H9 (cell line): ENCODE data around the gene C16orf90. TPM values are rescaled to one million over a fixed set of nuclear protein-coding genes. Genes with fewer than 3 reads are reported as not detected.

Experiments
- DNase-seq: peaks from one replicate; pipeline ENCODE4 v3.0.0-alpha.2; 2017
- H2AFZ ChIP-seq: one replicate; pipeline ENCODE4 v1.6.1; 2013; ENCODE audit warnings: mild to moderate bottlenecking, low read length, control low read depth, moderate library complexity
- H2AK5ac ChIP-seq: 2 replicates; pipeline ENCODE4 v1.6.1; 2013; ENCODE audit warnings: low read length, control low read depth, mixed read lengths; ENCODE audit not compliant: insufficient read length
- H2BK120ac ChIP-seq: one replicate; pipeline ENCODE4 v1.6.1; 2013; ENCODE audit warnings: low read depth, mild to moderate bottlenecking, low read length, control low read depth, inconsistent platforms; ENCODE audit not compliant: poor library complexity, severe bottlenecking
- H2BK12ac ChIP-seq: 2 replicates; pipeline ENCODE4 v1.6.1; 2013; ENCODE audit warnings: low read length, control low read depth, mixed read lengths, low read depth; ENCODE audit not compliant: insufficient read length
- H2BK15ac ChIP-seq: 2 replicates; pipeline ENCODE4 v1.6.1; 2013; ENCODE audit warnings: low read depth, low read length, control low read depth
- H2BK20ac ChIP-seq: one replicate; pipeline ENCODE4 v1.6.1; 2013; ENCODE audit warnings: low read depth, mild to moderate bottlenecking, low read length, control low read depth, inconsistent platforms; ENCODE audit not compliant: poor library complexity, severe bottlenecking
- H2BK5ac ChIP-seq: 2 replicates; pipeline ENCODE4 v1.6.1; 2013; ENCODE audit warnings: low read length, control low read depth, mixed read lengths; ENCODE audit not compliant: insufficient read length
- H3K14ac ChIP-seq: 2 replicates; pipeline ENCODE4 v1.6.1; 2013; ENCODE audit warnings: low read length, control low read depth; ENCODE audit not compliant: insufficient read depth
- H3K18ac ChIP-seq: 2 replicates; pipeline ENCODE4 v1.6.1; 2013; ENCODE audit warnings: low read depth, mild to moderate bottlenecking, mixed read lengths, low read length, control low read depth; ENCODE audit not compliant: insufficient read length
- H3K23ac ChIP-seq: 2 replicates; pipeline ENCODE4 v1.6.1; 2013; ENCODE audit warnings: low read length, control low read depth, mixed read lengths, low read depth; ENCODE audit not compliant: insufficient read length
- H3K23me2 ChIP-seq: 2 replicates; pipeline ENCODE4 v1.6.1; 2013; ENCODE audit warnings: low read depth, mild to moderate bottlenecking, mixed read lengths, low read length, control low read depth; ENCODE audit not compliant: insufficient read length, poor library complexity, severe bottlenecking
- H3K27ac ChIP-seq: 2 replicates; pipeline ENCODE4 v1.5.1; 2013; ENCODE audit warnings: low read length, control low read depth, mixed read lengths, low read depth; ENCODE audit not compliant: insufficient read length
- H3K27me3 ChIP-seq: 2 replicates; pipeline ENCODE4 v1.6.1; 2013; ENCODE audit warnings: low read length, control low read depth, inconsistent platforms; ENCODE audit not compliant: insufficient read depth
- H3K4ac ChIP-seq: 2 replicates; pipeline ENCODE4 v1.6.1; 2013; ENCODE audit warnings: low read depth, mild to moderate bottlenecking, control low read depth, inconsistent platforms, low read length, moderate library complexity
- H3K4me1 ChIP-seq: 2 replicates; pipeline ENCODE4 v1.6.1; 2013; ENCODE audit warnings: low read length, control low read depth, inconsistent platforms; ENCODE audit not compliant: insufficient read depth
- H3K4me2 ChIP-seq: 2 replicates; pipeline ENCODE4 v1.6.1; 2013; ENCODE audit warnings: low read length, control low read depth, mixed read lengths; ENCODE audit not compliant: insufficient read length, insufficient read depth
- H3K56ac ChIP-seq: 2 replicates; pipeline ENCODE4 v1.6.1; 2013; ENCODE audit warnings: low read depth, mild to moderate bottlenecking, mixed read lengths, low read length, control low read depth; ENCODE audit not compliant: insufficient read length
- H3K79me1 ChIP-seq: 2 replicates; pipeline ENCODE4 v1.6.1; 2013; ENCODE audit warnings: low read depth, mild to moderate bottlenecking, moderate library complexity, low read length, control low read depth, inconsistent platforms; ENCODE audit not compliant: insufficient read depth, poor library complexity, severe bottlenecking
- H3K79me2 ChIP-seq: 2 replicates; pipeline ENCODE4 v1.6.1; 2013; ENCODE audit warnings: low read length, control low read depth, inconsistent platforms; ENCODE audit not compliant: insufficient read depth
- H3K9ac ChIP-seq: 2 replicates; pipeline ENCODE4 v1.6.1; 2013; ENCODE audit warnings: low read length, control low read depth, mixed read lengths; ENCODE audit not compliant: insufficient read length; ENCODE audit errors: extremely low read depth
- H3K9me3 ChIP-seq: one replicate; pipeline ENCODE4 v1.6.1; 2013; ENCODE audit warnings: low read depth, low read length, inconsistent platforms; ENCODE audit not compliant: control insufficient read depth
- H3T11ph ChIP-seq: one replicate; pipeline ENCODE4 v1.6.1; 2013; ENCODE audit warnings: mild to moderate bottlenecking, low read length, control low read depth, inconsistent platforms
- H4K20me1 ChIP-seq: one replicate; pipeline ENCODE4 v1.6.1; 2013; ENCODE audit not compliant: control insufficient read depth, insufficient read length, insufficient read depth
- H4K5ac ChIP-seq: 2 replicates; pipeline ENCODE4 v1.6.1; 2013; ENCODE audit warnings: low read depth, mild to moderate bottlenecking, mixed read lengths, low read length, control low read depth; ENCODE audit not compliant: insufficient read length
- H4K8ac ChIP-seq: replicated peaks from 2 replicates; pipeline ENCODE4 v1.6.1; 2013; ENCODE audit warnings: low read length, control low read depth, mixed read lengths, low read depth; ENCODE audit not compliant: insufficient read length
- H4K91ac ChIP-seq: 2 replicates; pipeline ENCODE4 v1.6.1; 2013; ENCODE audit warnings: low read depth, mild to moderate bottlenecking, moderate library complexity, mixed read lengths, low read length, control low read depth; ENCODE audit not compliant: insufficient read length
- H3K27ac Mint-ChIP-seq, 3 experiments: 2 replicates in 2 of 3; 3 replicates in 1 of 3; pipeline ENCODE4 v1.8.0; 2020 to 2021; ENCODE audit warnings: mixed read lengths in 3 of 3, mild to moderate bottlenecking in 1 of 3, moderate library complexity in 1 of 3
- H3K27me3 Mint-ChIP-seq: 2 replicates; pipeline ENCODE4 v1.8.0; 2021; ENCODE audit warnings: low read depth, mild to moderate bottlenecking, moderate library complexity, mixed read lengths
- H3K36me3 Mint-ChIP-seq, 3 experiments: 2 replicates in 2 of 3; 3 replicates in 1 of 3; pipeline ENCODE4 v1.8.0; 2020 to 2021; ENCODE audit warnings: low read depth in 3 of 3, mixed read lengths in 3 of 3; ENCODE audit not compliant: insufficient read depth in 1 of 3
- H3K4me1 Mint-ChIP-seq, 2 experiments: 2 replicates each; pipeline ENCODE4 v1.8.0; 2020; ENCODE audit warnings: mixed read lengths in 2 of 2
- H3K4me3 Mint-ChIP-seq, 2 experiments: 2 replicates in 1 of 2; 3 replicates in 1 of 2; pipeline ENCODE4 v1.8.0; 2020 to 2021; ENCODE audit warnings: mild to moderate bottlenecking in 2 of 2, mixed read lengths in 2 of 2, moderate library complexity in 1 of 2
- H3K9me3 Mint-ChIP-seq, 2 experiments: 2 replicates in 1 of 2; 3 replicates in 1 of 2; pipeline ENCODE4 v1.8.0; 2020; ENCODE audit warnings: mild to moderate bottlenecking in 2 of 2, mixed read lengths in 2 of 2, moderate library complexity in 1 of 2
- WGBS: extraction: QIAGEN DNeasy Blood & Tissue Kit; methylation state at CpG from one replicate; pipeline ENCODE4 v1.1.7; 2013; ENCODE audit warnings: missing lambda C conversion rate, low lambda C conversion rate, mixed read lengths; ENCODE audit not compliant: insufficient read length; ENCODE audit errors: extremely low coverage; 5-methylcytosine and 5-hydroxymethylcytosine counted together
- total RNA-seq: library from RNA; stranded (reverse); gene quantifications from 2 replicates; pipeline ENCODE4 v1.2.1, GENCODE V29; 2021
- TF ChIP-seq, protein P1 (sequence below): fragments of 200-600 bp; sonication (generic); conservative IDR thresholded peaks from 3 replicates; pipeline ENCODE4 v1.8.0; 2021; ENCODE audit warnings: antibody characterized with exemption, mild to moderate bottlenecking

C16orf90 gene
- total RNA-seq, 1 experiment from 2014 or later = not detected

DNA sequence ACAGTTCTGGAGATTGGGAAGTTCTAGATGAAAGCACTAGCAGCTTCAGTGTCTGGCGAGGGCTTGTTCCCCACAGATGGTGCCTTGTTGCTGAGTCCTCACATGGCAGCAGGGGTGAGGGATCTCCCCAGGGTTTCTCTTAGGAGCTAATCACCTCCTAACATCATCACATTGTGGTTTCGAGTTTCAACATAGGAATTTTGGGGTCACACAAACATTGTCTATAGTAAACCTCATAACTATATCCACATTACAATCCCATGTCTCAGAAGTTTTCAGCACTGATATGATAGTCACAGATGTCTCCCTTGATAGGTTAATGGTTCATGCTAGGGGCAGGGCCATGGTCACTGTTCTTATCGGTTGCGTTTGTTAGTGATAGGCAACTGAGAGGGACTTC is 19.3 kb upstream of the C16orf90 start:
- Histone ChIP-seq H3K9ac (no peak overlapping the region), H4K5ac (no peak overlapping the region), H3K4me2 (no peak overlapping the region), H3K14ac (no peak overlapping the region), H3K23me2 (no peaks in the 10 kb centered on the region), H3K27ac (no peak overlapping the region), H2AFZ (no peak overlapping the region), H2BK20ac (no peak overlapping the region), H2BK15ac (no peak overlapping the region), H2BK120ac (no peak overlapping the region), H3K79me1 (no peaks in the 10 kb centered on the region), H3K4me1 (no peaks in the 10 kb centered on the region), H3K79me2 (no peaks in the 10 kb centered on the region), H3K56ac (no peak overlapping the region), H2BK12ac (no peak overlapping the region), H2BK5ac (no peak overlapping the region), H3K4ac (no peak overlapping the region), H4K8ac (no peak overlapping the region), H3T11ph (no peak overlapping the region), H4K20me1 (no peaks in the 10 kb centered on the region), H2AK5ac (no peak overlapping the region), H3K23ac (no peak overlapping the region), H3K27me3 (no peaks in the 10 kb centered on the region), H4K91ac (no peak overlapping the region), H3K9me3 (no peaks in the 10 kb centered on the region), H3K18ac (no peak overlapping the region)
- Mint-ChIP-seq H3K36me3 (peaks cover 20 to 57% (median 35%) of the 10 kb centered on the region in 3 experiments; a peak in 6 of 7 replicates), H3K4me3 (no peak overlapping the region), H3K27me3 (no peaks in the 10 kb centered on the region), H3K9me3 (no peaks in the 10 kb centered on the region), H3K4me1 (peaks cover 0 to 4% of the 10 kb centered on the region in 2 experiments; a peak in 2 of 4 replicates), H3K27ac (no peak overlapping the region)
- no peak for DNase-seq
- no CpG with 5 or more reads among the region's 4 CpGs for WGBS
- TF ChIP-seq, protein P1, sequence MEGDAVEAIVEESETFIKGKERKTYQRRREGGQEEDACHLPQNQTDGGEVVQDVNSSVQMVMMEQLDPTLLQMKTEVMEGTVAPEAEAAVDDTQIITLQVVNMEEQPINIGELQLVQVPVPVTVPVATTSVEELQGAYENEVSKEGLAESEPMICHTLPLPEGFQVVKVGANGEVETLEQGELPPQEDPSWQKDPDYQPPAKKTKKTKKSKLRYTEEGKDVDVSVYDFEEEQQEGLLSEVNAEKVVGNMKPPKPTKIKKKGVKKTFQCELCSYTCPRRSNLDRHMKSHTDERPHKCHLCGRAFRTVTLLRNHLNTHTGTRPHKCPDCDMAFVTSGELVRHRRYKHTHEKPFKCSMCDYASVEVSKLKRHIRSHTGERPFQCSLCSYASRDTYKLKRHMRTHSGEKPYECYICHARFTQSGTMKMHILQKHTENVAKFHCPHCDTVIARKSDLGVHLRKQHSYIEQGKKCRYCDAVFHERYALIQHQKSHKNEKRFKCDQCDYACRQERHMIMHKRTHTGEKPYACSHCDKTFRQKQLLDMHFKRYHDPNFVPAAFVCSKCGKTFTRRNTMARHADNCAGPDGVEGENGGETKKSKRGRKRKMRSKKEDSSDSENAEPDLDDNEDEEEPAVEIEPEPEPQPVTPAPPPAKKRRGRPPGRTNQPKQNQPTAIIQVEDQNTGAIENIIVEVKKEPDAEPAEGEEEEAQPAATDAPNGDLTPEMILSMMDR = no peak
